HepG2 (cell line): Measurements from ENCODE around the gene SIN3A. TPM values are rescaled to one million over a fixed set of nuclear protein-coding genes. Genes with fewer than 3 reads are reported as not detected.

Experiments used
- ATAC-seq: fragments of 200-7000 bp; cut with Tn5 transposase; 3 replicates; pipeline ENCODE4 v1.9.1; 2020; ENCODE audit warnings: mild to moderate bottlenecking, moderate library complexity
- BruUV-seq: library from RNA; stranded (reverse); fragments of 400-500 nt; replicated peaks from 2 replicates; lab custom pipeline; 2021; lab: Mats Ljungman, UMichigan
- CTCF ChIA-PET: fragments of 300-600 bp; formaldehyde crosslinking; extraction: SDS; loops from one replicate; lab custom pipeline; 2021; ENCODE audit warnings: low total read pairs, inconsistent platforms, low intra/inter-chr PET ratio; lab: Yijun Ruan, JAX
- POLR2A ChIA-PET: fragments of 350-600 bp; sonication (Branson Sonifier 250); formaldehyde crosslinking; loops from one replicate; lab custom pipeline; 2020; ENCODE audit warnings: antibody characterized with exemption, inconsistent platforms; lab: Yijun Ruan, JAX
- DNase-seq: peaks from one replicate; pipeline ENCODE4 v3.0.0-alpha.2; 2015; ENCODE audit warnings: low spot score
- FAIRE-seq: peaks from 3 replicates; lab custom pipeline; 2011; peaks lifted over from hg19 to GRCh38; lab: Jason Lieb, UNC
- H2AFZ ChIP-seq: one replicate; pipeline ENCODE4 v1.6.1; 2011; ENCODE audit warnings: low read length, inconsistent platforms
- H3K27ac ChIP-seq: fragments of 300-600 bp; 3 replicates; pipeline ENCODE4 v1.8.0; 2011; ENCODE audit warnings: mixed run types, mild to moderate bottlenecking, mixed read lengths, low read length, inconsistent platforms; ENCODE audit not compliant: insufficient read depth; ENCODE audit errors: extremely low read length
- H3K27me3 ChIP-seq, 2 experiments: fragments of 200-600 bp in 1 of 2; 2 replicates in 1 of 2; 3 replicates in 1 of 2; pipeline versions ENCODE4 v1.6.0 to v1.8.0; 2011; ENCODE audit warnings: low read length in 2 of 2, mild to moderate bottlenecking in 2 of 2, moderate library complexity in 2 of 2, inconsistent platforms in 1 of 2; ENCODE audit not compliant: insufficient read depth in 2 of 2, control insufficient read depth in 1 of 2
- H3K36me3 ChIP-seq, 2 experiments: fragments of 200-600 bp in 1 of 2; replicated peaks in 1 of 2; 2 replicates in 1 of 2; 3 replicates in 1 of 2; pipeline versions ENCODE4 v1.5.1 to v1.8.0; 2011; ENCODE audit warnings: low read length in 2 of 2, inconsistent platforms in 1 of 2; ENCODE audit not compliant: insufficient read depth in 2 of 2, control insufficient read depth in 1 of 2
- H3K4me1 ChIP-seq: 2 replicates; pipeline ENCODE4 v1.5.1; 2012; ENCODE audit warnings: low read length, inconsistent platforms; ENCODE audit not compliant: insufficient read depth
- H3K4me2 ChIP-seq: 2 replicates; pipeline ENCODE4 v1.6.0; 2011; ENCODE audit warnings: low read depth, low read length, inconsistent platforms
- H3K4me3 ChIP-seq, 3 experiments: fragments of 200-600 bp in 1 of 3; sonication (generic), shearing (Covaris generic) in 1 of 3; replicated peaks in 1 of 3; 2 replicates each; pipeline ENCODE4 v1.5.1; 2011 to 2016; ENCODE audit warnings: low read length in 3 of 3, inconsistent platforms in 2 of 3, low read depth in 2 of 3, mild to moderate bottlenecking in 2 of 3, control low read depth in 1 of 3, mixed read lengths in 1 of 3; ENCODE audit not compliant: insufficient read depth in 1 of 3
- H3K79me2 ChIP-seq: one replicate; pipeline ENCODE4 v1.6.1; 2011; ENCODE audit warnings: low read length, inconsistent platforms; ENCODE audit not compliant: insufficient read depth
- H3K9ac ChIP-seq: 2 replicates; pipeline ENCODE4 v1.6.0; 2011; ENCODE audit warnings: mild to moderate bottlenecking, low read depth, low read length, inconsistent platforms; ENCODE audit not compliant: insufficient read depth
- H3K9me3 ChIP-seq: 2 replicates; pipeline ENCODE4 v1.5.1; 2012; ENCODE audit warnings: mild to moderate bottlenecking, low read length
- H4K20me1 ChIP-seq: 2 replicates; pipeline ENCODE4 v1.6.0; 2011; ENCODE audit warnings: inconsistent platforms, mild to moderate bottlenecking, low read length, moderate library complexity; ENCODE audit not compliant: insufficient read depth
- ELF4 ChIP-seq: sonication (generic); formaldehyde crosslinking; IDR thresholded peaks from 2 replicates; pipeline ENCODE4 v1.5.0; 2020; ENCODE audit warnings: missing genetic modification reagents, mild to moderate bottlenecking, moderate library complexity, borderline replicate concordance
- HHEX ChIP-seq: IDR thresholded peaks from 2 replicates; pipeline ENCODE4 v1.6.1; 2016; ENCODE audit warnings: control low read depth
- MAZ ChIP-seq, 2 experiments: sonication (generic) in 1 of 2; formaldehyde crosslinking in 1 of 2; IDR thresholded peaks; 2 replicates each; pipeline versions ENCODE4 v1.5.0 to v1.6.1; 2012 to 2020; ENCODE audit warnings: low read depth in 2 of 2, mild to moderate bottlenecking in 2 of 2, borderline replicate concordance in 1 of 2, improper control_type of control experiment in 1 of 2, low read length in 1 of 2, missing genetic modification reagents in 1 of 2, moderate library complexity in 1 of 2
- NAIF1 ChIP-seq: sonication (generic); formaldehyde crosslinking; IDR thresholded peaks from 2 replicates; pipeline ENCODE4 v1.5.0; 2020; ENCODE audit warnings: mild to moderate bottlenecking, missing genetic modification reagents, borderline replicate concordance
- PHB2 ChIP-seq: fragments of 450-650 bp; IDR thresholded peaks from 2 replicates; pipeline ENCODE4 v1.6.1; 2018; ENCODE audit not compliant: partially characterized antibody
- RFXANK ChIP-seq: IDR thresholded peaks from 2 replicates; pipeline ENCODE4 v1.6.1; 2016
- SMAD3 ChIP-seq: sonication (generic); formaldehyde crosslinking; IDR thresholded peaks from 2 replicates; pipeline ENCODE4 v1.4.0; 2020; ENCODE audit warnings: missing genetic modification reagents
- SUZ12 ChIP-seq: fragments of 150-350 bp; IDR thresholded peaks from 2 replicates; pipeline ENCODE4 v1.6.1; 2014; ENCODE audit warnings: low read depth, low read length
- ZFP36L2 ChIP-seq: sonication (generic); formaldehyde crosslinking; IDR thresholded peaks from 2 replicates; pipeline ENCODE4 v1.4.0; 2020; ENCODE audit warnings: missing genetic modification reagents
- ZMYM3 ChIP-seq: sonication (generic); formaldehyde crosslinking; IDR thresholded peaks from 2 replicates; pipeline ENCODE4 v1.5.1; 2020; ENCODE audit warnings: mild to moderate bottlenecking, missing genetic modification reagents
- ZMYM4 ChIP-seq: sonication (generic); formaldehyde crosslinking; IDR thresholded peaks from 2 replicates; pipeline ENCODE4 v1.8.1; 2023; ENCODE audit warnings: mild to moderate bottlenecking, missing genetic modification reagents
- ZNF207 ChIP-seq: fragments of 450-650 bp; IDR thresholded peaks from 2 replicates; pipeline ENCODE4 v1.6.1; 2016; ENCODE audit warnings: antibody characterized with exemption, borderline replicate concordance
- ZNF263 ChIP-seq: sonication (generic); formaldehyde crosslinking; IDR thresholded peaks from 2 replicates; pipeline ENCODE4 v1.4.0; 2020; ENCODE audit warnings: missing genetic modification reagents
- ZNF879 ChIP-seq: sonication (generic); formaldehyde crosslinking; IDR thresholded peaks from 2 replicates; pipeline ENCODE4 v1.8.1; 2023; ENCODE audit warnings: missing genetic modification reagents
- WGBS: methylation state at CpG from one replicate; pipeline ENCODE4 v1.1.6; 2017; ENCODE audit warnings: low lambda C conversion rate; 5-methylcytosine and 5-hydroxymethylcytosine counted together
- in situ Hi-C: cut with HindIII; loops from 2 replicates; pipeline ENCODE4 v1.10.0; 2017; ENCODE audit warnings: low pct_unique_long_range_greater_than_20kb; ENCODE audit not compliant: extremely low pct_ligation_motif_present
- intact Hi-C: fragments of 100-400 bp; cut with micrococcal nuclease; formaldehyde crosslinking; loops from one replicate; pipeline ENCODE4 v1.10.0; 2022; ENCODE audit not compliant: unreplicated experiment
- polyA plus RNA-seq, 8 experiments: library from polyadenylated mRNA; depleted of rRNA in 3 of 8; stranded (reverse) in 7 of 8; unstranded in 1 of 8; fragments of >200 nt; fragmentation: Illumina TruSeq in 4 of 8; extraction: Trizol in 4 of 8; gene quantifications; 2 replicates each; pipeline versions ENCODE4 v1.2.1 to v1.2.3, GENCODE V29; 2011 to 2016; ENCODE audit warnings: low read depth in 4 of 8, missing spikeins in 1 of 8, mixed read lengths in 1 of 8; ENCODE audit not compliant: insufficient read depth in 1 of 8
- total RNA-seq, 5 experiments: library from RNA; depleted of rRNA; stranded (reverse); fragments of >200 nt; fragmentation: Illumina TruSeq; extraction: Trizol; gene quantifications; 2 replicates each; pipeline ENCODE4 v1.2.3, GENCODE V29; 2016; ENCODE audit warnings: low read depth in 1 of 5
- TF ChIP-seq, protein P1 (sequence below): sonication (generic); formaldehyde crosslinking; IDR thresholded peaks from 2 replicates; pipeline ENCODE4 v1.5.1; 2020; ENCODE audit warnings: mild to moderate bottlenecking, missing genetic modification reagents, borderline replicate concordance
- TF ChIP-seq, protein P2 (sequence below): sonication (generic); formaldehyde crosslinking; IDR thresholded peaks from 2 replicates; pipeline ENCODE4 v1.4.0; 2020; ENCODE audit warnings: missing genetic modification reagents, borderline replicate concordance
- TF ChIP-seq, protein P3 (sequence below), 2 experiments: fragments of 450-650 bp in 1 of 2; sonication (generic) in 1 of 2; formaldehyde crosslinking; IDR thresholded peaks; 2 replicates each; pipeline versions ENCODE4 v1.5.0 to v1.8.0; 2020 to 2022; ENCODE audit warnings: mild to moderate bottlenecking in 1 of 2, missing genetic modification reagents in 1 of 2

The SIN3A gene
- total and polyA plus RNA-seq, 2 of the 13 experiments (the other 11 are each of a cell fraction or from before 2014, with no cell fraction given) = 16.1 to 28.1 TPM

DNA sequence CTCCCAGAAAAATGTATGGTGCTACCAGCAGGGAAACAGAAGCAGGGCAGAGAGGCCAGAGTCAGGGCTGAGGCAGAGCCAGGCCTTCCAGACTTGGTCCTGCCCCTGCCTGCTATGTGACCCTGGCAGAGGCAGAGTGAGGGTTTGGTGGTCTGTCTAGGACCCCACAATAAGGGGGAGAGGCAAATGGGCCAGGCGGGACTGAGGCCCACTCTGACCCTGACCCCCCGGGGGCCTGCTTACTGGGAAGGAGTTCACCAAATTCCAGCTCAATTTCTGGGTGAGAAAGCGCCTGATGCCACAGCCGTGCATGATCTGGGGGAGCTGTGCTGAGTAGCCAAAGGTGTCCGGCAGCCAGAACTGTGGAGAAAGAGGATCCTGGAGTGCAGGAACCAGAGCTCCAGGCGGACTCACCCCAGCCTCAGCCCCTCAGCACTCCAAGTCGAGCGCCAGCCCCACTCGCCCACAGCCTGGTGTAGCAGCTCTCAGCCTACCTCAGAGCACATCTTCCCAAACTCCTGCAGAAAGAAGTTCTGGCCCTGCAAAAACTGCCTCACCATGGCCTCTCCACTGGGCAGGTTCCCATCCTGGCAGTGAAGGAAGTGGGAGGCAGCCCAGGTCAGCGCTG is 90.0 kb downstream of the SIN3A start:
- Histone ChIP-seq H3K27ac (no peak overlapping the region), H4K20me1 (no peaks in the 10 kb centered on the region), H3K36me3 (peaks cover 20 to 46% of the 10 kb centered on the region in 2 experiments), H3K4me3 (no peak overlapping the region), H3K9ac (no peak overlapping the region), H3K9me3 (no peaks in the 10 kb centered on the region), H3K4me2 (no peak overlapping the region), H3K79me2 (no peaks in the 10 kb centered on the region)
- intact Hi-C loops = loop anchor here (10.0 kb wide), 1 partner anchor 323 kb away; no protein-coding TSS in a partner anchor
- POLR2A ChIA-PET = interaction anchor here (1.0 kb wide), 1 partner anchor 10 kb away, joined by 4 read pairs; no protein-coding TSS in a partner anchor
- DNase-seq = no peak
- in situ Hi-C loops = loop anchor here (10.0 kb wide), 1 partner anchor 283 kb away; the partner anchor contains the start of genes IMP3 and SNX33
- ATAC-seq = no peak
- no TSS peak for BruUV-seq
- FAIRE-seq = no peak
- WGBS = 93% methylated on average over 9 of the region's 10 CpGs
- TF ChIP-seq RFXANK (CRISPR knock-in tag) = no peak
- TF ChIP-seq ELF4 (CRISPR knock-in tag) = no peak
- TF ChIP-seq HHEX (CRISPR knock-in tag) = no peak
- TF ChIP-seq ZMYM3 (CRISPR knock-in tag) = no peak
- TF ChIP-seq SUZ12 = no peak
- TF ChIP-seq NAIF1 = no peak
- no peak for TF ChIP-seq SMAD3 (CRISPR knock-in tag)
- no peak for TF ChIP-seq ZNF207
- TF ChIP-seq PHB2 = no peak
- TF ChIP-seq, protein P1, sequence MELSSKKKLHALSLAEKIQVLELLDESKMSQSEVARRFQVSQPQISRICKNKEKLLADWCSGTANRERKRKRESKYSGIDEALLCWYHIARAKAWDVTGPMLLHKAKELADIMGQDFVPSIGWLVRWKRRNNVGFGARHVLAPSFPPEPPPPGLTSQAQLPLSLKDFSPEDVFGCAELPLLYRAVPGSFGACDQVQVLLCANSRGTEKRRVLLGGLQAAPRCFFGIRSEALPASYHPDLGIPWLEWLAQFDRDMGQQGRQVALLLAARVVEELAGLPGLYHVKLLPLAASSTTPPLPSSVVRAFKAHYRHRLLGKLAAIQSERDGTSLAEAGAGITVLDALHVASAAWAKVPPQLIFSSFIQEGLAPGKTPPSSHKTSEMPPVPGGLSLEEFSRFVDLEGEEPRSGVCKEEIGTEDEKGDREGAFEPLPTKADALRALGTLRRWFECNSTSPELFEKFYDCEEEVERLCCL = no peak
- TF ChIP-seq ZNF879 (CRISPR knock-in tag) = no peak
- TF ChIP-seq, protein P2, sequence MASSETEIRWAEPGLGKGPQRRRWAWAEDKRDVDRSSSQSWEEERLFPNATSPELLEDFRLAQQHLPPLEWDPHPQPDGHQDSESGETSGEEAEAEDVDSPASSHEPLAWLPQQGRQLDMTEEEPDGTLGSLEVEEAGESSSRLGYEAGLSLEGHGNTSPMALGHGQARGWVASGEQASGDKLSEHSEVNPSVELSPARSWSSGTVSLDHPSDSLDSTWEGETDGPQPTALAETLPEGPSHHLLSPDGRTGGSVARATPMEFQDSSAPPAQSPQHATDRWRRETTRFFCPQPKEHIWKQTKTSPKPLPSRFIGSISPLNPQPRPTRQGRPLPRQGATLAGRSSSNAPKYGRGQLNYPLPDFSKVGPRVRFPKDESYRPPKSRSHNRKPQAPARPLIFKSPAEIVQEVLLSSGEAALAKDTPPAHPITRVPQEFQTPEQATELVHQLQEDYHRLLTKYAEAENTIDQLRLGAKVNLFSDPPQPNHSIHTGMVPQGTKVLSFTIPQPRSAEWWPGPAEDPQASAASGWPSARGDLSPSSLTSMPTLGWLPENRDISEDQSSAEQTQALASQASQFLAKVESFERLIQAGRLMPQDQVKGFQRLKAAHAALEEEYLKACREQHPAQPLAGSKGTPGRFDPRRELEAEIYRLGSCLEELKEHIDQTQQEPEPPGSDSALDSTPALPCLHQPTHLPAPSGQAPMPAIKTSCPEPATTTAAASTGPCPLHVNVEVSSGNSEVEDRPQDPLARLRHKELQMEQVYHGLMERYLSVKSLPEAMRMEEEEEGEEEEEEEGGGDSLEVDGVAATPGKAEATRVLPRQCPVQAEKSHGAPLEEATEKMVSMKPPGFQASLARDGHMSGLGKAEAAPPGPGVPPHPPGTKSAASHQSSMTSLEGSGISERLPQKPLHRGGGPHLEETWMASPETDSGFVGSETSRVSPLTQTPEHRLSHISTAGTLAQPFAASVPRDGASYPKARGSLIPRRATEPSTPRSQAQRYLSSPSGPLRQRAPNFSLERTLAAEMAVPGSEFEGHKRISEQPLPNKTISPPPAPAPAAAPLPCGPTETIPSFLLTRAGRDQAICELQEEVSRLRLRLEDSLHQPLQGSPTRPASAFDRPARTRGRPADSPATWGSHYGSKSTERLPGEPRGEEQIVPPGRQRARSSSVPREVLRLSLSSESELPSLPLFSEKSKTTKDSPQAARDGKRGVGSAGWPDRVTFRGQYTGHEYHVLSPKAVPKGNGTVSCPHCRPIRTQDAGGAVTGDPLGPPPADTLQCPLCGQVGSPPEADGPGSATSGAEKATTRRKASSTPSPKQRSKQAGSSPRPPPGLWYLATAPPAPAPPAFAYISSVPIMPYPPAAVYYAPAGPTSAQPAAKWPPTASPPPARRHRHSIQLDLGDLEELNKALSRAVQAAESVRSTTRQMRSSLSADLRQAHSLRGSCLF (CRISPR knock-in tag) = no peak
- TF ChIP-seq ZNF263 = no peak
- TF ChIP-seq MAZ (IDR thresholded peaks at IDR 0.05; ENCODE audit: borderline replicate concordance, low read depth, low read length) = no peak
- TF ChIP-seq MAZ (CRISPR knock-in tag; IDR thresholded peaks at IDR 0.05; ENCODE audit: low read depth) = no peak
- TF ChIP-seq ZFP36L2 (CRISPR knock-in tag) = no peak
- no peak for TF ChIP-seq ZMYM4
- TF ChIP-seq, protein P3, sequence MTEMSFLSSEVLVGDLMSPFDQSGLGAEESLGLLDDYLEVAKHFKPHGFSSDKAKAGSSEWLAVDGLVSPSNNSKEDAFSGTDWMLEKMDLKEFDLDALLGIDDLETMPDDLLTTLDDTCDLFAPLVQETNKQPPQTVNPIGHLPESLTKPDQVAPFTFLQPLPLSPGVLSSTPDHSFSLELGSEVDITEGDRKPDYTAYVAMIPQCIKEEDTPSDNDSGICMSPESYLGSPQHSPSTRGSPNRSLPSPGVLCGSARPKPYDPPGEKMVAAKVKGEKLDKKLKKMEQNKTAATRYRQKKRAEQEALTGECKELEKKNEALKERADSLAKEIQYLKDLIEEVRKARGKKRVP (CRISPR knock-in tag; IDR thresholded peaks at IDR 0.05) = no peak
- TF ChIP-seq, all 625 proteins: peak for 0
- Histone ChIP-seq H3K27me3 (no peaks in the 10 kb centered on the region), H3K4me1 (no peaks in the 10 kb centered on the region), H2AFZ (no peak overlapping the region)
- CTCF ChIA-PET = no interaction called here
